Measurements from ENCODE around the gene RCN1. TPM values are rescaled to one million over a fixed set of nuclear protein-coding genes. Genes with fewer than 3 reads are reported as not detected.
"Not testable (repeated sequence)": the region's sequence is repeated elsewhere in the genome, so short reads cannot be mapped to it uniquely, and the experiment has no call there.

The RCN1 gene
- total and polyA plus RNA-seq, 4 donors, result 35.9 to 58.1 (median 46.4) TPM

- H3K9me3 ChIP-seq (ENCODE audit: control insufficient read depth in 4 of 4, low read length in 3 of 4), result no peaks in the 10 kb centered on the region
- no peaks in the 10 kb centered on the region for H3K4me1 ChIP-seq (ENCODE audit: control insufficient read depth in 4 of 4, insufficient read depth in 4 of 4, low read length in 3 of 4)
- WGBS, result 82% methylated on average over 3 of the region's 3 CpGs
- H3K9ac ChIP-seq (ENCODE audit: low read depth in 1 of 2, low read length in 2 of 2), result no peak overlapping the region
- no peak for TF ChIP-seq JUND (IDR thresholded peaks at IDR 0.05)
- no peak for TF ChIP-seq TAF1 (conservative IDR thresholded peaks at IDR 0.05)
- no peak for TF ChIP-seq GABPA (IDR thresholded peaks at IDR 0.05 in 1 of 2, conservative IDR thresholded peaks at IDR 0.05 in 1 of 2)
- no peak for TF ChIP-seq HNF4G (IDR thresholded peaks at IDR 0.05)
- TF ChIP-seq RAD21 (IDR thresholded peaks at IDR 0.05), result no peak
- no peak for TF ChIP-seq CTCF (IDR thresholded peaks at IDR 0.05; ENCODE audit: low read depth, low read length, missing input control)
- TF ChIP-seq EGR1 (IDR thresholded peaks at IDR 0.05; ENCODE audit: low read depth in 2 of 2), result no peak
- no peak for TF ChIP-seq RXRA (IDR thresholded peaks at IDR 0.05)
- TF ChIP-seq REST (IDR thresholded peaks at IDR 0.05), result no peak
- no peak for TF ChIP-seq FOXA1 (IDR thresholded peaks at IDR 0.05)
- no peak for TF ChIP-seq FOXA2 (IDR thresholded peaks at IDR 0.05)
- TF ChIP-seq ZBTB33 (IDR thresholded peaks at IDR 0.05), result no peak
- no peak for TF ChIP-seq HNF4A (conservative IDR thresholded peaks at IDR 0.05)
- no peak for TF ChIP-seq MAX (IDR thresholded peaks at IDR 0.05)
- TF ChIP-seq ATF3 (IDR thresholded peaks at IDR 0.05), result no peak
- TF ChIP-seq NR2F2 (IDR thresholded peaks at IDR 0.05), result no peak
- TF ChIP-seq SP1 (IDR thresholded peaks at IDR 0.05), result no peak
- H3K36me3 ChIP-seq (ENCODE audit: control insufficient read depth in 4 of 4, insufficient read depth in 3 of 4, low read depth in 1 of 4, low read length in 3 of 4), result no peaks in the 10 kb centered on the region
- H3K27me3 ChIP-seq (ENCODE audit: control insufficient read depth in 4 of 4, insufficient read depth in 4 of 4, low read length in 3 of 4), result no peaks in the 10 kb centered on the region
- no peak overlapping the region for H3K4me3 ChIP-seq (ENCODE audit: low read depth in 1 of 3, low read length in 3 of 3)
- H3K27ac ChIP-seq (ENCODE audit: low read depth in 1 of 2, low read length in 2 of 2), result no peak overlapping the region
- DNase-seq (ENCODE audit: low spot score), result no peak
Measured at GRCh38 chr11:32062540-32062939, 28.3 kb upstream of the RCN1 start.

GRCh38 chr11:32063031-32063430 lies 27.8 kb upstream of the RCN1 start:
- not testable (repeated sequence) for H3K27ac ChIP-seq (ENCODE audit: low read depth in 1 of 2, low read length in 2 of 2); H3K4me1 ChIP-seq (ENCODE audit: control insufficient read depth in 4 of 4, insufficient read depth in 4 of 4, low read length in 3 of 4); H3K27me3 ChIP-seq (ENCODE audit: control insufficient read depth in 4 of 4, insufficient read depth in 4 of 4, low read length in 3 of 4); H3K4me3 ChIP-seq (ENCODE audit: low read depth in 1 of 3, low read length in 3 of 3); H3K9me3 ChIP-seq (ENCODE audit: control insufficient read depth in 4 of 4, low read length in 3 of 4); H3K9ac ChIP-seq (ENCODE audit: low read depth in 1 of 2, low read length in 2 of 2); H3K36me3 ChIP-seq (ENCODE audit: control insufficient read depth in 4 of 4, insufficient read depth in 3 of 4, low read depth in 1 of 4, low read length in 3 of 4); DNase-seq (ENCODE audit: low spot score)
- 87% methylated on average over 3 of the region's 3 CpGs for WGBS
